GM19468 (cell line): ENCODE measurements around the gene UBE2L3.
"Not testable (repeated sequence)": the region's sequence is repeated elsewhere in the genome, so short reads cannot be mapped to it uniquely, and the experiment has no call there.

Source experiments
- ATAC-seq: cut with Tn5 transposase; IDR thresholded peaks from one replicate; pipeline ENCODE4 v1.9.1; 2021; ENCODE audit warnings: mild to moderate bottlenecking, moderate library complexity, moderate number of reproducible peaks; ENCODE audit not compliant: unreplicated experiment; ENCODE audit errors: extremely low read depth

The UBE2L3 gene

GRCh38 chr22:21567456-21568346 is at the start of gene UBE2L3:
TSS of gene UBE2L3 (plus strand) at chr22:21567714. CDS start at chr22:21567745, 31 bp downstream.
- ATAC-seq = no peak

GRCh38 chr22:21526705-21527500 is 40.6 kb upstream of the UBE2L3 start:
- not testable (repeated sequence) for ATAC-seq

GRCh38 chr22:21531525-21531924 is 36.0 kb upstream of the UBE2L3 start:
- not testable (repeated sequence) for ATAC-seq

DNA sequence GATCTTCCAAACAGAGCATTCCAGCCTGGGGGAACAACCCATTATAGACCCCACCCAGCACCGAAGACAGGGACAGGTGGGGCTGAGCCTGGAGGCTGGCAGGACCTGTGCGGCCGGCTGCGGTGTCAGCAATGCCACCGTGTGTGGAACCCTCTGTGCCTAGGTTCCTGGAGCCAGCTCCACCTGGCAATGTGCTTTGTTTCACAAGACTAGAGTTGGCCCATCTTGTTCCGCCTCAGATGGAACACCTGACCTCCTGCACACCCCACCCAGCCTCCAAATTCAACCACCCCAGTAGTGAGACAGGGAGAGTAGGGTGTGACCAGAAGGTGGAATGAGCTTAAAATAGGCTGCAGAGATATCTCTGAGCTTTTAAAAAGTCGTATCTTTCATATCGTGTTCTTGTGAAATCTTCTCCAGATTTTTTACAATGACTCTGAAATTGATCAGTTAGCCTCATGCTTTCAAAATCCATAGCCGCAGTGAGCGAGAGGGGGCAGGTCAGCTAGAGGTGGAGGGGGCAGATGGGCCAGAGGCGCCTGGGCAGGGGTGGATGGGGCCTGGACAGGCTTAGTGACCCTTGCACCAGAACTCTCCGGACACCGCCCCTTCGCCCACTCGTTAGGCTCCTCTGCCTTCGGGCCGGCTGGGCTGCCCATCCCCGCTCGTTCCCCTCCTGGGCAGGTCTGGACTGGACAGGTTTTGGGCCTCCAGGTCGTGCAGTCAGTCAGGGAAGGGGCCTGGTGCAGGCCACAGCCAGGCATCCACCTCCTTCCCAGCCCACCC is 34.5 kb upstream of the UBE2L3 start:
- not testable (repeated sequence) for ATAC-seq

DNA sequence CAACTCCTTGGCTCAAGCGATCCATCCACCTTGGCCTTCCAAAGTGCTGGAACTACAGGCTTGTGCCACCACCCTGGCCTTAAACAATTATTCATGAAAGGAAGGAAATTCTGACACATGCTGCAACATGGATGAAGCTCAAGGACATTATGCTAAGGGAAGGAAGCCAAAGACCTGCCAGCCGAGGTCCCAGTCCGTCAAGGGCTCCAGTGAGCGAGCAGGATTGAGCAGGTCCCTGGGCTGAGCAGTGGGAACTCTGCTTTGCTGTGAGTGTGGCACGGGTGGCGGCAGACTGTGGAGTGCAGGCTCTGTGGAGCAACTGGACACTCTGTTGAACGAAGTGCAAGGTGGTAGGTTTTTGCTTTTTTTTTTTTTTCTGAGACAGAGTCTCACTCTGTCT is 27.7 kb upstream of the UBE2L3 start:
- ATAC-seq = not testable (repeated sequence)

DNA sequence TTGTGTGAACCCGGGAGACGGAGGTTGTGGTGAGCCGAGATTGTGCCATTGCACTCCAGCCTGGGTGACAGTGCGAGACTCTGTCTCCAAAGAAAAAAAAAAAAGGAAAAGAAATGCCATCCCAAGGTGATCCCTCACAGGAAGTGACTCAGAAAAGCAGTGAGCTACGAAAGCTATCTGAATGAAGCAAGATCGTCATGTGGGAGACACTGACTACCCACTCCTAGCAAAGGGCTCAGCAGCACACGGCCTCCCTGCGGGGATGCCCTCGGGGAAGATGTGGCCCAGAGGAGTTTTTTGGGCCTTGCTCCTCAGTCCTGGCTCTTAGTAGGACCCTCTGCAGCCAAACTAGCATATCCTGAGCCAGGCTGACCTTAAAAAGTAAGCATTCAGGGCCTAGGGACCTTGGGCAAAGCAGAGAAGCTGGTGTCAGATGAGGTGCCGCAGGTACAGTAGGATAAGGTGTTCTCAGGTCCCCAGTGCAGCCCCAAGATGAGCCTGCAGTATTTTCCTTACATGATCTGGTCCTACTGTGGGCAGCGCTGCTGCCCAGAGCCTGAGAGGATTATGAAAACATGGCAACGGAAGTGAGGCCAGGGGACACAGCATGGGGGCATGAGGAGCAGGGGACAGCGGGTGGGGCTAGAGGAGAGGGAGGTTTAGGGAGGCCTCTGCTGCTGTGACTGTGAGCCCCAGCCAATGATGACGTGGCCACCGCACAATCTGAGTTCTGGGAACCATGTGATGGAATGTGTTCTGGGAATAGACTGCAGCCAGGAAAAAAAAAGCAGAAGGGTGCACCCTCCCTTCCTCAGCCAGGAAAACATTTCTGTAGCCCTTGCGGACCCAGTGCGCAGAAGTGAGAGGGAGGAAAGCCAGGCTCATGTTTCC is 22.8 kb upstream of the UBE2L3 start:
- ATAC-seq = not testable (repeated sequence)

DNA sequence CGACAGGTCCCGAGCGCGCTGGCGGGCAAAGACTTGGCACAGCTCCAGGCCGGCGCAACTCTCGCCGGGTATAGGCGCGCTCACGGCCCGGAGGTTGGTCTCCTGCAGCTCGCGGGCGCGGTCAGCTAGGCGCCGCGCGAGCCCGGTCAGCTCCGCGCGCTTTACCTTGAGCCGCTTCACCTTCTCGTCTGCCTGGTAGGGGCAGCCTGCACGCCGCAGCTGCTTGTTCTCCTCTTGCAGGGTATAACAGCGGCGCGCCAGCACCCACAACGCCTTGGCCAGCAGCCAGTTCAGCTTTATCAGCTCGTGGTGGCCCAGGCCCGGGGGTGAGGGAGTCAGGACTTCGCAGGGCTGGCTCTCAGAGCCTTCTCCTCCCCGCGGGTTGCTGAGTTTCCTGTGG is 18.0 kb upstream of the UBE2L3 start:
- not testable (repeated sequence) for ATAC-seq

DNA sequence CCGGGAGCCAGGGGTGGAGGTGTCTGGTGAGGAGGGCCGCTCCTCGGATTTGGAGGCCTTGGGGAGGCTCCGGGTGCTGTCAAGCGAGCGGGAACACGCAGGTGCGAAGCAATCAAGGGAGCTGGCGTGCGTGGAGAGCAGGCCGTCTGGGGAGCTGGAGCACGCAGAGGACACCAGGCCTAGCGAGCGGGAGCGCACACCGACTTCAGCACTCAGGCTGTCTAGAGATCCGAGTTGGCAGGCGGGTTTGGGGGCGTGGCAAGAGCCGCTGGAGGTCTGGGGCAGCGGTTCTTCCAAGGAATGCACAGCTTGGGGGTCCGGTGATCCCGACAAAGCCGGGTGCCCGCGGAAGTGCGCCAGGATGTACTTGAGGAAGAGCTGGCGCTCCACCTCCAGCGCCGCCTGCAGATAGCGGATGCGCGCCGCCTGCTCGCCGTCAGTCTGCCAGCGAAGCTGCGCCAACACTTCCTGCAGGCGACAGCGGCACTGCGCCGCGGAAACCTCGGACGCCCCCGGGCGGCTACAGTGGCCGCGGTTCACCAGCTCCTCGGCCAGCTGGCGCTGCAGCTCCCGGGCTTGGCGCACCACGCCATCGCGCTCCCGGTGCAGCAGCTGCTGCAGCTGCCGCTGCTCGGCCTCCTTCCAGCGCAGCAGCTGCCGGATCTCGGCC is 17.4 kb upstream of the UBE2L3 start:
- ATAC-seq = not testable (repeated sequence)

- not testable (repeated sequence) for ATAC-seq
Measured at GRCh38 chr22:21550678-21551047, 16.9 kb upstream of the UBE2L3 start.

DNA sequence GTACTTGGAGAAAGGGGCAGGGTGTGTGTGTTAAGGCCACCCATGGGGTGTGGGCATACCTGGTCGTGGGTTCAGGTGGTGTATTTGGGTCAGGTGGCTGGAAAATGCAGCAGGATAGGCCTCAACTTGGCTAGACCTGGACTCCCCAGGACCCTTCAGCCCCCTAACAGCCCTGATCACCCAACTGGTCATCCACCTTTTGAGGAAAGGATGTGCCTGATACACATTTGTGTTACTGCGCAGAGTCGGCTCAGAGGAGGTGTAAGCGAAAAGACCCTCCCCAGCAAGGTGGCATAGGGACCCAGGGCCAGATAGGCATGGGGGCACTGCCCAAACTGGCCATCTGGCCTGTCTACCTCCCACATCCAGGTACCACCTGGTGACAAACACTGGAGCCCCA is 16.2 kb upstream of the UBE2L3 start, which contains the start of gene RIMBP3C:
Gene RIMBP3C, minus strand, starts transcription at position 101 of the 400 bp plus-strand sequence. CDS start 485 bp downstream, outside the sequence.
- ATAC-seq = not testable (repeated sequence)

GRCh38 chr22:21559345-21560125 is 8.0 kb upstream of the UBE2L3 start:
- not testable (repeated sequence) for ATAC-seq

DNA sequence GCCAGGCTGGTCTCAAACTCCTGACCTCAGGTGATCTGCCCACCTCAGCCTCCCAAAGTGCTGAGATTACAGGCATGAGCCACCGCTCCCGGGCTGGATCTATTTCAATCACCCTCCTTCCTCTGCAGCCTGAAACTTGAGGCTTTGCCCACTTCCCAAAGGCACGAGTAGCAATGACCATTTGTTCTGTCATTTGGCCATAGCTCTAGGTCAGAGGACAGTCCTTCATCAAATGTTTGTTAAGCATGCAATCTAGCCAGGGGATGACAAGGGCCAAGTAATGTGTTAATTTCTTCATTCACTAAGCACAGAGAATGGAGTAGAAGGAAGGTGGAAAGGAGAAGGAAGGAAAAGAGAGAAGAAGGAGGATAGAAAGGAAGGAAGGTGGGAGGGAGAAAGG is 6.9 kb upstream of the UBE2L3 start:
- ATAC-seq = not testable (repeated sequence)

GRCh38 chr22:21563912-21564311 is 3.6 kb upstream of the UBE2L3 start:
- no peak for ATAC-seq

GRCh38 chr22:21564411-21564810 is 3.1 kb upstream of the UBE2L3 start:
- ATAC-seq = no peak

DNA sequence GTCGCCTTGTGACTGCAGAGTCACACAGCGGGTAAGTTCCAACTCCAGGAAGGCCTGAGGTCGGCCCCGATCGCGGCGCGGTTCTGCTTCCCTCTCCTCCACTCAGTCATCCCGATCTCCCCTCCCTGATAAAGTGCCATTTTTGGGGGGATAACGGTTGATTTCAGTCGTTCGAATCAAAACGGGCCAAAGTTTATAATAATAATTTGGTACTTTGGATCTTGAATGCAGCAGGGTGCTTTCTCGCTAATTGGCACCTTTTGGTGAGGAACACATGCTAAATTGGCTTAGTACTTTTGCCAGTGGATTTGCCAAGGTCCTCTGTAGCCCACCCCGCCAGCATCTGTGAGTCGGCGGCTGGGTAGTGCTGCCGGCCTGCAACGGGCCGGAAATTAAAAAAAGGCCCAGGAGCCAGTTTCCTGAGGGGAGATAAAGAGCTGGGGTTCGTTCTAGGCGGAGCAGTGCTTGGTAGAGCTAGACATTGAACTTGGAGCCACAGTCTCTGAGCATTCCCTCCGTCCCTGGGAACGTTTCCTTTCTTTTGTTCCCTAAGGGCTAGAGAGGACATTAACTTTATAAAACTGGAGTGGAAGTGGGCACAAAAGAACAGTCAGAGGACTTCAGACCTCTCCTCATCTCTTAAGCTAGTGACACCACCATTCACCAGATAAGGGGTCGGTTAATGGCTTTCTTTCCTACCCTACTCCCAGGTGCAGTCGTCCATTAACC is 997 bp downstream of the UBE2L3 start:
- ATAC-seq = no peak

DNA sequence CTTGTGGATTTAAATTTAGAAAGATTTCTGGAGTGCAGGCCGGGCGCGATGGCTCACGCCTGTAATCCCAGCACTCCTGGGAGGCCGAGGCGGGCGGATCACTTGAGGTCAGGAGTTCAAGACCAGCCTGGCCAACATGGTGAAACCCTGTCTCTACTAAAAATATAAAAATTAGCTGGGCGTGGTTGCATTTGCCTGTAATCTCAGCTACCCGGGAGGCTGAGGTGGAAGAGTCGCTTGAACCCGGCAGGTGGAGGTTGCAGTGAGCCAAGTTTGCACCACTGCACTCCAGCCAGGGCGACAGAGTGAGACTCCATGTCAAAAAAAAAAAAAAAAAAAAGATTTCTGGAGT is 1.5 kb downstream of the UBE2L3 start:
- not testable (repeated sequence) for ATAC-seq

DNA sequence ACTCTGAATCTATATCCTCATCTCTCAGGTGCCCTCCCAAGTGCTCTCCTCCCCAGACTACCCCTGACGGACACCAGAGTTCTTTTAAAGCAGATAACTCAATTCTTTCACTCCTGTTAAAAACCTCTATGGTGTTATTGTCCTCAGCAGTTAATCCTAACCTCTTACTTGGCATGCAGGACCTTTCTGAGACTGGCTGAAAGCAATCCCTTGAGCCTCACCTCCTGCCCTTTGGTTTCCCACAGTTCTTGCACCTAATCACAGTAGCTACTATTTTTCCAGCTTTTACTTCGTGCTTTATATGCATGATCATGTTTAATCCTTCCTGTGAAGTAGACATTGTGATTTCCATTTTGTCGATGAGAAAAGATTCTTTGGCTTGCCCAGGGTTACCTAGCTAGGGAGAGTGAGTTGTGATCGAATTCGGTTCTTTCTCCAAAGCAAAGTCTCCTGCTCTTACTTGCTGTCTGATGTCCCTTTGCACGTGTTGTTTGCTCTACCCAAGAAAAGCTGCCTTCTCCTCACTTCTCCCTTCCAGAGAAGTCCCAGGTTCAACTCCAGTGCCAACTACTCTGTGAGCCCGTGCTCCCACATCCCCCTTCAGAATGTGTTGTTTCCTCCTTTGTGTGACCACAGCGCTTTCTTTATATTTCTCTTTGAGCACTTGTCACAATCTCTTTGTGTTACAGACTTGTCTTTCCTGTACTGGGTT is 2.1 kb downstream of the UBE2L3 start:
- no peak for ATAC-seq
